22Rv1 (cell line): ENCODE data around the gene WDR91.
"Not testable (repeated sequence)": the region's sequence is repeated elsewhere in the genome, so short reads cannot be mapped to it uniquely, and the experiment has no call there.

Source experiments
- ZFX ChIP-seq: fragments of 450-650 bp; IDR thresholded peaks from 2 replicates; pipeline ENCODE4 v1.6.1; 2017; ENCODE audit warnings: antibody characterized with exemption, borderline replicate concordance
- TF ChIP-seq, protein P1 (sequence below): fragments of 450-650 bp; IDR thresholded peaks from 2 replicates; pipeline ENCODE4 v1.5.1; 2017; ENCODE audit warnings: mild to moderate bottlenecking

GRCh38 chr7:135234095-135234494 is 22.8 kb upstream of the WDR91 start:
- TF ChIP-seq, protein P1, sequence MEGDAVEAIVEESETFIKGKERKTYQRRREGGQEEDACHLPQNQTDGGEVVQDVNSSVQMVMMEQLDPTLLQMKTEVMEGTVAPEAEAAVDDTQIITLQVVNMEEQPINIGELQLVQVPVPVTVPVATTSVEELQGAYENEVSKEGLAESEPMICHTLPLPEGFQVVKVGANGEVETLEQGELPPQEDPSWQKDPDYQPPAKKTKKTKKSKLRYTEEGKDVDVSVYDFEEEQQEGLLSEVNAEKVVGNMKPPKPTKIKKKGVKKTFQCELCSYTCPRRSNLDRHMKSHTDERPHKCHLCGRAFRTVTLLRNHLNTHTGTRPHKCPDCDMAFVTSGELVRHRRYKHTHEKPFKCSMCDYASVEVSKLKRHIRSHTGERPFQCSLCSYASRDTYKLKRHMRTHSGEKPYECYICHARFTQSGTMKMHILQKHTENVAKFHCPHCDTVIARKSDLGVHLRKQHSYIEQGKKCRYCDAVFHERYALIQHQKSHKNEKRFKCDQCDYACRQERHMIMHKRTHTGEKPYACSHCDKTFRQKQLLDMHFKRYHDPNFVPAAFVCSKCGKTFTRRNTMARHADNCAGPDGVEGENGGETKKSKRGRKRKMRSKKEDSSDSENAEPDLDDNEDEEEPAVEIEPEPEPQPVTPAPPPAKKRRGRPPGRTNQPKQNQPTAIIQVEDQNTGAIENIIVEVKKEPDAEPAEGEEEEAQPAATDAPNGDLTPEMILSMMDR: not testable (repeated sequence)
- TF ChIP-seq ZFX: not testable (repeated sequence)
